T-helper 17 cell (primary cell): ENCODE results near the gene MRPS27. TPM values are rescaled to one million over a fixed set of nuclear protein-coding genes. Genes with fewer than 3 reads are reported as not detected.
A peak's percentile ranks its signal among the peaks of the same experiment; 100 is the strongest.
"Not testable (repeated sequence)": the region's sequence is repeated elsewhere in the genome, so short reads cannot be mapped to it uniquely, and the experiment has no call there.

Experiments used
- ATAC-seq: fragments of 150-1000 bp; cut with Tn5 transposase; 2 replicates; pipeline ENCODE4 v1.10.0; 2021; ENCODE audit warnings: mild to moderate bottlenecking, moderate library complexity
- DNase-seq, 3 donors: peaks; one replicate each; pipeline versions ENCODE4 v3.0.0 to v3.0.0-alpha.2; 2020 to 2021
- H3K9me3 ChIP-seq: one replicate; pipeline ENCODE4 v1.7.0; 2013; ENCODE audit warnings: low read length, mild to moderate bottlenecking; ENCODE audit not compliant: control insufficient read depth, poor library complexity, severe bottlenecking
- H3K27ac Mint-ChIP-seq: one replicate; pipeline ENCODE4 v1.8.0; 2022; ENCODE audit warnings: mild to moderate bottlenecking, moderate library complexity, mixed read lengths
- H3K27me3 Mint-ChIP-seq: one replicate; pipeline ENCODE4 v1.8.0; 2022; ENCODE audit warnings: mixed read lengths
- H3K36me3 Mint-ChIP-seq: one replicate; pipeline ENCODE4 v1.8.0; 2022; ENCODE audit warnings: low read depth, mixed read lengths
- H3K4me1 Mint-ChIP-seq: one replicate; pipeline ENCODE4 v1.8.0; 2022; ENCODE audit warnings: mild to moderate bottlenecking, mixed read lengths
- H3K4me3 Mint-ChIP-seq: one replicate; pipeline ENCODE4 v1.8.0; 2022; ENCODE audit warnings: mild to moderate bottlenecking, moderate library complexity, mixed read lengths
- total RNA-seq, 4 donors: library from RNA in 2 of 4; stranded (reverse) in 2 of 4; gene quantifications; one replicate each; pipeline ENCODE4 v1.2.3 and lab custom pipeline; 2022 to 2026

Gene MRPS27
- total RNA-seq, 2 donors from 2014 or later = 37.8 to 39.3 TPM

DNA sequence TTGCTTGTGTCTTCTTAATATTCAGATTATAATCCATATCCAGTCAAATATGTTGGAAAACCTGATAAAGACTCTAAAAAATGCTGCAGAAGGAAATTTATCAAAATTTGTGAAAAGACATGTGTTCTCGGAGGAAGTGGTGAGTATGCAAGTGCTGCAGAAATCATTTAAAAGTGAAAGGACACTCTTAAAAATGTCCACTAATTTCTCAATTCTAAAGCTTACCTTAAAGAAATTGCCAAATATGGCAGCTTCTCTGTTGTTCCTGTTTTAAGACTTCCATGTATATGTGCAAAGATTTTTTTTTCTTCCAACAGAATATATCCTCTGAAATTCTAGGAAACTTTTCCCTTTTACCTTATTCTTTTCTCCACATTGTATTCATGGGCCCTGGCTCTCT lies 32.6 kb upstream of the MRPS27 start:
- Mint-ChIP-seq H3K27ac (no peak overlapping the region), H3K4me1 (peaks cover 7% of the 10 kb centered on the region), H3K36me3 (peaks cover 9% of the 10 kb centered on the region), H3K27me3 (no peaks in the 10 kb centered on the region), H3K4me3 (no peak overlapping the region)
- ATAC-seq = no peak
- H3K9me3 ChIP-seq = no peaks in the 10 kb centered on the region
- DNase-seq = no peak

DNA sequence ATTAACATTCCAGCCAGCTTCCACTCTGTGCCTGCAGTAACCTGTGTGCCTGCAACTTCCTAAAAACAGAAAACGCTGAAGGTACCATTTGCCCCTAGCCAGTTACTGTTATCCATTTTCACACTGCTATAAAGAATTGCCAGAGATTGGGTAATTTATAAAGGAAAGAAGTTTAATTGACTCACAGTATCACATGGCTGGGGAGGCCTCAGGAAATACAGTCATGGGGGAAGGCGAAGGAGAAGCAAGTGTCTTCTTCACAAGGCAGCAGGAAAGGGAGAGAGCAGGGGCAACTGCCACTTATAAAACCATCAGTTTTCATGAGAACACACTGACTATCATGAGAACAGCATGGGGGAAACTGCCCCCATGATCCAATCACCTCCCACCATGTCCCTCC lies 31.3 kb upstream of the MRPS27 start:
- no peaks in the 10 kb centered on the region for H3K27me3 Mint-ChIP-seq
- peaks cover 12% of the 10 kb centered on the region for H3K36me3 Mint-ChIP-seq
- DNase-seq = no peak
- H3K27ac Mint-ChIP-seq = no peak overlapping the region
- H3K9me3 ChIP-seq = no peaks in the 10 kb centered on the region
- H3K4me1 Mint-ChIP-seq = peaks cover 7% of the 10 kb centered on the region
- ATAC-seq = no peak
- no peak overlapping the region for H3K4me3 Mint-ChIP-seq

DNA sequence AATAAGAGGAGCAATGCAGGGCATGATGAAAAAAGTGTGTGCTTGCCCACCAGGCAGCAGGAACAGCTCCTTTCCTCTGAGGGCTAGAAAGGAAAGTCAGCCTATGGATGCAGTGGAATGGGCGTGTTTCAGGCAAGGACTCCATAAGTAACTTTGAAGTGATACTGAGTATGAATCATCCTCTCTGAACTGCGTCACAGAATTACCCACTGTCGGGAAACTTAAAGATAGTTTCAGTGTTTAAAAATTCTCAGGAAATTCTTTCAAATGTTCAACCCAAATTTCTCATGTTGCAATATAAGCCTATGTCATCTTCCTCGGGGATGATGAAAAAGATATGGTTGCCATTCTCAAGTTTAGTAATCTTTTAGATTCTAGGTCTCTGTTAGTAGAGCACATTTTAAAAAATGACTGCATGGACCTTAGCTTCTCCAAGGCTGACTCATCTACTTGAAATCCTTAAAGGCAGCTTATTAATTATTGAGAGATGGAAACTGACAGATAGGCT lies 27.8 kb upstream of the MRPS27 start:
- H3K27ac Mint-ChIP-seq = no peak overlapping the region
- no peaks in the 10 kb centered on the region for H3K27me3 Mint-ChIP-seq
- DNase-seq (no peak), ATAC-seq (no peak)
- no peaks in the 10 kb centered on the region for H3K9me3 ChIP-seq
- peaks cover 8% of the 10 kb centered on the region for H3K4me1 Mint-ChIP-seq
- no peak overlapping the region for H3K4me3 Mint-ChIP-seq
- peaks cover 15% of the 10 kb centered on the region for H3K36me3 Mint-ChIP-seq

DNA sequence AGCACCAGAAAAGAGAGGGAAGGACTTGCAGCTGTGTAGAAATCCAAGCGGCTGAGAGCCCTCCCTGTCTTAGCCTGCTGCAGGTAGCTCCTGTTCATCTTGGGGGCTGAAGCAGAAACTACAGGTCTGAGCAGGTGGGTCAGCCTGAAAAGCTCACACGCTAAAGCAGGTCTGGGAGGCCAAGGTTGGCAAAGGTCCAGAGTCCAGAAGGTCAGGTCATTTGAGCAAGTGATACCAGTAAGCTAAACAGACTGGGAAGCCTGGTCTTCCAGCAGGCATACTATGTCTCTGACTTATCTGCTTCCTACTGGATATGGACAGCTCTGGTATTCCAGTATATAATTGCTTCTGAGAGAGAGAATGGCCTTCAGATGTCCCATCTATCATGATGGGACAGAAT lies 26.4 kb upstream of the MRPS27 start:
- no peak overlapping the region for H3K4me3 Mint-ChIP-seq
- H3K27me3 Mint-ChIP-seq = no peaks in the 10 kb centered on the region
- H3K36me3 Mint-ChIP-seq = peaks cover 14% of the 10 kb centered on the region
- H3K9me3 ChIP-seq = no peaks in the 10 kb centered on the region
- DNase-seq (no peak), ATAC-seq (no peak)
- peaks cover 7% of the 10 kb centered on the region for H3K4me1 Mint-ChIP-seq
- H3K27ac Mint-ChIP-seq = peak overlapping the region; percentile 16

DNA sequence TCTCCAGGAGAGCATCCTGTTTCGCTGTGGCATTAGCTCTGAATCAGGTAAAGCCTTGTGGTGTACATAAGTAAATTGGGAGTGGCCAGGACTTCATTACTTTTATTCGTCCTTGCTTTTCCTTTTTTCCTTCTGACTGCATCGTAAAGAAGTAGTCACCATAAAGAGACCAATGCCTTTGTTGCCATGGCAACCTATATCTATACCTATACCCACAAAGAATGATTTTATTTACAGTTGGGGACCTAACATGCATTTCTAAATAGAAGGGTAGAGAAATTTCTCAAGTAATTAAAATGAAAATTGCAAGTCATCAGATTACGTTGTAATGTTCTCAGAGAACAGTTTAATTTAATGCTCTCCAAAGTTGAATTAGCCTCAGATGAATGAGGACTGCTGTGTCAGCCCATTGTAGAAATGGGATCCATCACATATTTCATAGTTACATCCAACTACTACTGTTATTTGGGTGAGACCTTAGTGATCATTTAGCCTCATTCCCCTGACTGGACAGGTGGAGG lies 18.7 kb upstream of the MRPS27 start:
- Mint-ChIP-seq H3K36me3 (peaks cover 8% of the 10 kb centered on the region), H3K27ac (no peak overlapping the region), H3K4me3 (no peak overlapping the region), H3K4me1 (peaks cover 9% of the 10 kb centered on the region), H3K27me3 (no peaks in the 10 kb centered on the region)
- ATAC-seq (no peak), DNase-seq (no peak)
- H3K9me3 ChIP-seq = no peaks in the 10 kb centered on the region

DNA sequence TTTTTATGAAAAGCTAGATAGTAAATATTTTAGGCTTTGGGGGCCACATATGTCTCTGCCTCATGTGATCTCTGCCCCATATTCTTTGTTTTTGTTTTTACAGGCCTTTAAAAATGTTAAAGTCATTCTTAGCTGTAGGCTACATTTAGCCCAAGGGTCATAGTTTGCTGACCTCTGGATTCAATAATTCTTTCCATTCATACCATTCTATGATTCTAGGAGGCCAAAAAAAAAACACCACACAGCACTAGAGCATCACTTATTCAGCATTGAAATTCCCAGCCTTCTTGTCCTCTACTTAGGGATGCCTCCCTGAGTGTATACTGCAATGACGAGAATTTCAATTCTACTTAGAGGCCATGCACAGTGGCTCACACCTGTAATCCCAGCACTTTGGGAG lies 17.1 kb upstream of the MRPS27 start:
- DNase-seq (no peak), ATAC-seq (no peak)
- Mint-ChIP-seq H3K27ac (no peak overlapping the region), H3K36me3 (peaks cover 10% of the 10 kb centered on the region), H3K27me3 (no peaks in the 10 kb centered on the region), H3K4me1 (peaks cover 11% of the 10 kb centered on the region), H3K4me3 (no peak overlapping the region)
- H3K9me3 ChIP-seq = no peaks in the 10 kb centered on the region

DNA sequence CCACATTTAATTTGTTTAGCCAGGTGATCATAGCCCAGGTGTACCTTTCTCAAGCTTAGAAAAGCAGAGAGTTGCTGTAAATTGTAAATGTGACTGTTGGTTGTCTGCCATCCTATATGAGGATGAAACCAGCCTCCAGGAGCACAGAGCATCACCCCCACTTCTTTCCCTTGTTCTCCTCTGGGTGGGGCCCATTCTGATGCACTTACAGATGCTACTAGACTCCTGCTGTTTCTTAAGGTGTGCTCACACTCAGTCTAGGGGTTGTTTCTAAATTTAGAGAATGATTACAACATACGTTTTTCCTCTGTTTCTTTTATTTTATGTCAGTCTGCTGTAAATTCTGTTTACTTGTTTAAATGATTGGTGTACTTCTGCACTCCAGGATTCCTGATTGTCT lies 10.7 kb upstream of the MRPS27 start:
- Mint-ChIP-seq H3K4me1 (peaks cover 17% of the 10 kb centered on the region), H3K27me3 (no peaks in the 10 kb centered on the region), H3K27ac (no peak overlapping the region), H3K4me3 (no peak overlapping the region), H3K36me3 (peaks cover 22% of the 10 kb centered on the region)
- no peaks in the 10 kb centered on the region for H3K9me3 ChIP-seq
- ATAC-seq = no peak
- no peak for DNase-seq

DNA sequence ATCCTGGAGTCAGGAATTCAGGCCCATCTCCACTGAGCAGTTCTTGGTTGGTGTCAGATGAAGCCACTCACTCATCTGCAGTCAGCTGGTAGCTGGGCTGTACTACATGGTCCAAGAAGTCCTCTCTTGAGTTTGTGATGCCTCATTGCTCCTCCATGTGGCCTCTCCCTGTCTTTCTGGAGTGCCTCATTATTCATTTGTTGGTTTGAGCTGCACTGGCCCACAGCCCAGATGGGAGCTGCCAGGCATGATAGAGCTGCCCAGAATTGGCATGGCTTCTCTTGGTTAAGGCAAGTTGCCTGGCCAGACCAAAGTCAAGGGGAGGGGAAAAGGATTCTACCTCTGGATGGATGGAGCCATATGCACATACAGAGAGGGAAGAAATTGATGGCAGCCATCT lies 8.1 kb upstream of the MRPS27 start:
- no peaks in the 10 kb centered on the region for H3K27me3 Mint-ChIP-seq
- H3K9me3 ChIP-seq = no peaks in the 10 kb centered on the region
- ATAC-seq = no peak
- H3K27ac Mint-ChIP-seq = no peak overlapping the region
- no peak for DNase-seq
- peaks cover 24% of the 10 kb centered on the region for H3K4me1 Mint-ChIP-seq
- H3K36me3 Mint-ChIP-seq = peaks cover 33% of the 10 kb centered on the region
- H3K4me3 Mint-ChIP-seq = no peak overlapping the region

DNA sequence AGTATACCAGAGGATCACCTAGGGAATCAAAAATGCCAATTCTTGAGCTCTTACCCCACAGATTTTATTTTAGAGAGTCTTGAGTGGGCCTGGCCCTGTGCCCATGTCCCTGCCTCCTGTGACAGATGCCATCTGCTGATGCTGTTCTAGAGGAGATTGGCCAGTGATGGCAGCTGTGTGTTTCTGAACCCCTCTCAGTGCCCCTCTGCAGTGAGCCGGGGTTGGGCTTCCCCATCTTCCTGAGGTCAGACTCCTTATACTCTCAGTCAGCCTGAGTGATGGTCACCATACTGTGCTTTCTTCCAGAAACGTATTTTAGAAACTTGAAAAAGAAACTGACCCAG lies 6.2 kb upstream of the MRPS27 start:
- no peaks in the 10 kb centered on the region for H3K9me3 ChIP-seq
- H3K4me3 Mint-ChIP-seq = no peak overlapping the region
- ATAC-seq (no peak), DNase-seq (no peak)
- H3K27me3 Mint-ChIP-seq = no peaks in the 10 kb centered on the region
- peak overlapping the region; percentile 29 for H3K27ac Mint-ChIP-seq
- peaks cover 29% of the 10 kb centered on the region for H3K36me3 Mint-ChIP-seq
- H3K4me1 Mint-ChIP-seq = peaks cover 20% of the 10 kb centered on the region

DNA sequence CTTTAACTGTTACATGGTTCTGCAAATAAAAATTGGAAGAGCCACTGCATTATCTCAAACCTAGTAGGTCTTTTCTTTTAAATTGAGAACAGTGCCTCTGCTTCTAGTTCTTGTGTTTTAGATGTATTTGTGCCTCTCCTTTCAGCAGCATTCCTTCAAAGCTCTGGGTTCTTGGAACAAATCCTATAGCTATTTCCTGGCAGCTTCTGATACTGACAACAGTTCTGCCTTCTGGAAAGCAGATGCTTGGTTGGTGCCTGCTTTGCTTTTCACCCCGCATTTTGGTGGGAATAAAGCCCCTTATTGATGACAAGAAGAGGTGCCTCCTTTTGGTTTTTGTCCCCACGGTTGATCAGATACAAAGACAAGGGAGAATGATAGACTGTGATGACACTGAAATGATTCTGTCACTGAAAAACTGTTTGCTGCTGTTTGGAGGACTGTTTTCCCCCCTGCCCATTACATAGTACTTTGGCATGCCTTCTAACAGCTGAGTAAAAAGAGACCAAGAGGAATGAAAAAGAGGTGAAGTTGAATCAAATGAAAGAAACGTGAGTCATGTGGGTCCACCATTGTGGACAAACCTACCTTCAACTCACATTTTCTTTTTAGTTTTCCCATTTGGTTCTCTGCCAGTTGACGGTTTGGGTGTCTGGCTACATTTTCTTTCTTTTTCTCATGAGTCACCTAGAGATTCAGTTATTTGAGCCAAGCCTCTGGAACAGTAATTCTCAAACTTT lies 5.7 kb upstream of the MRPS27 start:
- H3K4me3 Mint-ChIP-seq = no peak overlapping the region
- peaks cover 24% of the 10 kb centered on the region for H3K36me3 Mint-ChIP-seq
- peaks cover 15% of the 10 kb centered on the region for H3K4me1 Mint-ChIP-seq
- H3K27me3 Mint-ChIP-seq = no peaks in the 10 kb centered on the region
- DNase-seq = no peak
- no peaks in the 10 kb centered on the region for H3K9me3 ChIP-seq
- no peak for ATAC-seq
- no peak overlapping the region for H3K27ac Mint-ChIP-seq

DNA sequence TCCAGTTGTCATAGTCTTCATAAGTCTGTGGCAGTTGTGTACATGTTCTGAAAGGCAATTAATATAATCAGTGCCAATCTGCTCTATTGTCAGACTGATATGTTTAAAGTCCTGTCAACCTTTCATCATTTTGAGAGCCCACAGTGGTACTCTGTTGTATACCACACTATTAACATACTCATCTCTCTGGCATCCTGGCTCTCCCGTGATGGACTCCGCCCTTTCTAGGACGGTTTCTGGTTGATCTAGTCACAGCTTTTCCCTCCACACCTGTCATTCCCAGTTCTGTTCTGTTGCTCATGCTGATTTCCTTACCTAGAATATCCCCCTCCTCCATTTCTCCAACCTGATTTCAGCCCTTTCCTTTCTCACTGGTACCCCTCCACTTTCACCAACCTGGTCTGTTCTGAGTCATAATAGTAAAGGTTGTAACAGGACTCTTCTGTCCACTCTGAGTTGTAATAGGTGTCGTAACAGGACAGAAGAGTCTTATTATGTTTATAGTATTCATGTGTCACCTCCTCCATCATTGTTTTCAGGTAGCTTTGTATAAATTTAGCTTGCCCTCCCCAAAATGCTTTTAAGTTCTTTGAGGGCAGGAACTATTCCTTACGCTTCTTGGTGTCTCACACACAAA lies 4.3 kb upstream of the MRPS27 start:
- Mint-ChIP-seq H3K4me1 (peaks cover 18% of the 10 kb centered on the region), H3K27me3 (no peaks in the 10 kb centered on the region), H3K4me3 (no peak overlapping the region), H3K36me3 (peaks cover 26% of the 10 kb centered on the region), H3K27ac (peak overlapping the region; percentile 72)
- DNase-seq (no peak), ATAC-seq (no peak)
- H3K9me3 ChIP-seq = no peaks in the 10 kb centered on the region

DNA sequence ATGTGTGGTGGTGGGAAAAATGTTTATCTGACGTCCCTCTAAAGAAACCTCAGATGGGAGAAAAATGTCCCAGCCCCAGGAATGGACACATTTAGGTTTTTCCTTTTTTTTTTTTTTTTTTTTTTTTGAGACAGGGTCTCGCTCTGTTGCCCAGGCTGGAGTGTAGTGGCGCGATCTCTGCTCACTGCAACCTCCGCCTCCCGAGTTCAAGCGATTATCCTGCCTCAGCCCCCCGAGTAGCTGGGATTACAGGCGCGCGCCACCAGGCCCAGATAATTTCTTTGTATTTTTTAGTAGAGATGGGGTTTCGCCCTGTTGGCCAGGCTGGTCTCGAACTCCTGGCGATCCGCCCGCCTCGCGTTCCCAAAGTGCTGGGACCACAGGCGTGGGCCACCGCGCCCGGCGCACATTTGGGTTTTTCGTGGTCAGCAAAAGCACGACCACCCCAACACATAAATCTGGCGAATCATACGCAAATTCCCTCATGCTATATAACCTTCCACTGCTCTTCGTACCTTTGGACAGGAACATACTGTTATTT lies 535 bp downstream of the MRPS27 start:
- Mint-ChIP-seq H3K36me3 (peaks cover 16% of the 10 kb centered on the region), H3K4me1 (peaks cover 21% of the 10 kb centered on the region), H3K4me3 (peak overlapping the region; percentile 96), H3K27ac (peak overlapping the region; percentile 94)
- peak in 1 of 3 donors; percentile 7 for DNase-seq
- not testable (repeated sequence) for H3K9me3 ChIP-seq, ATAC-seq, H3K27me3 Mint-ChIP-seq

DNA sequence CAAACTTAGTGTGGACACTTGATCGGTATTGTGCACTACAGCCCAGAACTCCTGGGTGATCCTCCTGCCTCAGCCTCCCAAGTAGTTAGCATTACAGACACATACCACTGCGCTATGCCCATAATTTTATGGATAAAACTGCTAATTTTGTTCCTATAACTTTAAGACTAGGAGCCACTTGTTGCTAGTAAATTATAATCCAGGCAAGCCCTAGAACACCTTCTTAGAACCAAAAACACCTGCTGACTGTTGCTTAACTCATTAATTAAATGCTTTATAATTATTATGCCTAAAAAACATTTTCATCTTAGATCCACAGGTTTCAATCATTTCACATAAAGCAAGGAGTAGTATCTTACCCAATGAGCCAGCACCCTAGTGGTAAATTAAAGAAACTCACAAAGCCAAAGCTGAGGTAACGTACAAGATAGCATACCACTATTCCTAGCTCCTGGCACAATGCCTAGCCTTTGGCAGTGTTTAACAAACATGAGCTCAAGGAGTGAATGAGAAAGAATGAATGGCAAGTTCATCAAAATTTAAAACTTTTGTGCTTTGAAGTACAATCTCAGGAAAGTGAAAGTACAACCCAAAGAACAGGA lies 5.4 kb downstream of the MRPS27 start:
- no peaks in the 10 kb centered on the region for H3K9me3 ChIP-seq
- Mint-ChIP-seq H3K27ac (no peak overlapping the region), H3K27me3 (no peaks in the 10 kb centered on the region), H3K4me1 (peaks cover 16% of the 10 kb centered on the region), H3K36me3 (peaks cover 9% of the 10 kb centered on the region), H3K4me3 (no peak overlapping the region)
- DNase-seq (no peak), ATAC-seq (no peak)
